Activated CD8-positive, alpha-beta memory T cell treated with anti-CD3 and anti-CD28 coated beads, Interleukin-2, amount 50 U/mL, for 24 hours (primary cell): ENCODE data around the gene JARID2.

Source experiments
- DNase-seq: peaks from one replicate; pipeline ENCODE4 v3.0.0-alpha.2; 2020; ENCODE audit errors: extremely low read depth

JARID2 gene

DNA sequence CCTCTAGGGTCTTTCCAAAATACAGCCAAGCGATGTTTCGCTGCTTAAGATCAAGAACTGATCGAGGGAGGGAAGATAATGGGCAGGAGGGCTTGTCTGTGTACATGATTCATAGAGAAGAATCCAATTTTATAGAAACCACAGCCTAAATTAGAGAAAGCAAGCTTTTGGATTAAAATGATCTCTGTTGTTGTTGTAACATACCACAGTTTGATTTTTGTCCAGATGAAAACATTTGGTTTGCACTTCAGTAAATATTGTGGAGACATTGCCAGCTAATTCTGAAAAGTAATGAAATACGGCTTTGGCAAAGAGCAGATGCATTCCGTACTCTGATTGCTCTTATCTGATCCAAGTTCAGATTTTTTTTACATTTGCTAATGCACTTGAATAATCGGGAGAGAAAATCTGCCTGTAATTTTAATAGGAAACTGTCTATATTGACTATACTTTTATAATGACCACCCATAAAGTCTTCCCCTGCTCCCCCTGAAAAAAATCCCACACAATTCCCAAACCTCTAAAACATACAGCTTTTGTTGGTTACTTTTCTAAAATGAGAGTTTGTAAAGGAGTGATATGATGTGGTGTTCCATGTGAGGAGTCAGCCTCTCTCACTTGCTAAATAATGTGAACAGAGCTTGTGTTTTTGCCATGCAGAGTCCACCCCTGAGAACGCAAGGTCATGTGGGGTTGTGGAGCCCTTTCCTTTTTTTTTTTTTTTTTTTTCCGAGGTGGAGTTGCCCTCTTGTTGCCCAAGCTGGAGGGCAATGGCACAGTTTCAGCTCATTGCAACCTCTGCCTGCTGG lies 217.1 kb downstream of the JARID2 start:
- DNase-seq, result no peak

DNA sequence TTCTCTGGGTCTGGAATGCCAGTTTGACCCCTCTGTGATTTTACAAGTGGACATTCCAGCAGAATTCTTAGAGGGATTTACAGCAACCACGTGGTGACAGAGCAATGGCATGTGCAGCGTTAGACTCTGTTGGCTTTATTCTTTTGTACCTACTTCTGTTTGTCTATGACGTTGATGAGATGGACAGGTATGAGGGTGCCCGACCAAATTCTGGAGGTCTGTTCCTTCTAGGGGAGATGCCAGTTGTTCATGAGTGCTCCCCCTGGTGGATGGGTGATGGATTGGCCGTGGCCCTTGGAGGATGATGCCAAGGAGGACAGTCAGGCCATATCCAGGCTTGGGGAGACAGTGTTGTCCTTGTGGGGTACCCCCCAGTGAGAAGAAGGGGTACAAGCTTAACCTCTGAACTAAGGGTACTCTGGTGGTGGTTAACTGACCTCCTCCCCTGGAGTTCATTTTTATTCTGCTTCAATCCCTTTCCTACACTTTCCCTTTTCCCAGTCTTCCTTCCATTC lies 218.4 kb downstream of the JARID2 start:
- peak; percentile 25 for DNase-seq

DNA sequence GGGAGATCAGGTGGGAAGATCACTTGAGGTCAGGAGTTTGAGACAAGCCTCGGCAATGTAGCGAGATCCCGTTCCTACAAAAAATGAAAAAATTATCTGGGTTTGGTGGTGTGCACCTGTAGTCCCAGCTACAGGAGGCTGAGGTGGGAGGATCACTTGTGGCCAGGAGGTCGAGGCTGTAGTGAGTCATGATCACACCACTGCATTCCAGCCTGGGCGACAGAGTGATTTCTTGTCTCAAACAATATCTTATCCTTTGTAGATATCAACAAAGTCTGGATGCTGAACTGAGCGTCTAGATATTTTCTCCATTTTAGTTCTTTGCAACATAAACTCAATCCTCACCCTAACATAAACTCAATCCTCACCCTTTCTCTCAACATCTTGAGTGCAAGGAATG lies 219.3 kb downstream of the JARID2 start:
- DNase-seq, result no peak

DNA sequence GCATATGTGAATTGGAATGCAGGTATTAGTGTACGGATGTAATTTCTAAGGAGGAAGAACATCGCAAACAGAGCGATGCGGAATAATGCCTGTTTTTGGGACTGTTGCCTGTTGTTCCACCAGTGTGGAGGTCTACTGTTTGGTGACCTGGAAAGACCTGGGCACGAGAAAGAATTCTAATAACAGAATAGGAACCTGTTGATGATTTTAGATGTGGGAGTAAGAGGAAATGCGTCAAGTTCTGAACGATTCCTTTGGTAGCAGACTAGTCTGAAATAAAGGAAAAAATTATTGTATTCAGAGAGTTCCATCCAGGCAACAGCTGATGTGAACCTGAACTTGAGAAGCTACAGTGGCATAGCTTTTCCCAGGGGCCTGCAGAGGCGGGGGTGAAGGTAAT lies 224.9 kb downstream of the JARID2 start:
- DNase-seq, result no peak

DNA sequence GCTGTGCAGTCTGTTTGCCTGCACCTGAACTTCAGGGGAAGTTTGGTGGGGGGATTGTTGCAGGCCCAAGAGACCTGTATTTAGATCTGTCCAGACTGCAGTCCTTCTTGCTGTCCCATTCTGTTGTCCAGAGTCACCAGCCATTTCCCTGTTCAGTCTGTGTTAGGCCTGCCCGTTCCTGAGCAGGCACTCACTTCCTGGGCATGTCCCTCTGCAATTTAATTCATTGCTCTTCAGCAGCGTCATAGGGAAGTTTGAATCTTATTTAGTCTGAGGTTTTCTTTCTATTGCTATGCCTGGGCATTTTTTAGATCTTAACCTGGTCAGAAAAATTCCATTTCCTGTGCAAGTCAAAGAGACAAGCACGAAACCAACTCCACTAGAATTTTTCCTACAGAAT lies 226.8 kb downstream of the JARID2 start:
- DNase-seq, result no peak

DNA sequence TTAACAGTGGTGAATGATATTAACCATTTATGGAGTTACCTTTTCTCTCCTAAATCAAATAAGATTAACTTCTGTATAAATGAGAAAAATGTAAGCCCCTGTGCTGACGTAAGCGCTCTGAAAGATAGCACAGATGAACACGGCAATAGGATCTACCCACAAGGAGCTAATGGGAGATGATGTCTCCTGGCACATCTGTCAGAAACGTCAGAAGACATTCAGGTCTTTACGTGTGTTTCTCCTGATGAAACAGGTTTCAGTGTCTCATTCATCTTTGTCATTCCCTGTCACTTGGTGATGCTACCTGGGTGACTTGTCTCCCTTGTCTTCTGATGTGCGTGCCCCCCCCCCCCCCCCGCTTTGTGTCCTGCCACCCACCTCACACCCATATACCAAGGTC lies 227.3 kb downstream of the JARID2 start:
- no peak for DNase-seq

DNA sequence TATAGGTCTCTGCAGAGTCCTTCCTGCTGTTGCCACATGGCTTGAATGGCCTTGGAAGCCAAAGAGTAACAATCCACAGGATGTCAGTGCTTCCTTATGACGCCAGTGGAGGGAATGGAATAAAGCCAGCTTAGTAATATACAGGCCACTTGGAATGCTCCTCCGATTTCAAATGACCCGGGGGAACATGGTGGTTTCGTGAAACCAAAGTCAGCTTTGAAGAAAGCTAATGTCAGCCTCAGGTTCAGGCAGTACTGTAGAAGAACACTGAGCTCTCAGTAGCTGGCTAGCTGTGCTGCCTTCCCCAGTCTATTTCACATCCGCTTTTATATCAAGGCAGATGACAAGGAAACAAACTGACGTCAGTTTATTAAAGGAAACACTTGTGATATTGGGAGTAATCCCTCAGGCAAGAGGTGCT lies 227.9 kb downstream of the JARID2 start:
- DNase-seq, result no peak

DNA sequence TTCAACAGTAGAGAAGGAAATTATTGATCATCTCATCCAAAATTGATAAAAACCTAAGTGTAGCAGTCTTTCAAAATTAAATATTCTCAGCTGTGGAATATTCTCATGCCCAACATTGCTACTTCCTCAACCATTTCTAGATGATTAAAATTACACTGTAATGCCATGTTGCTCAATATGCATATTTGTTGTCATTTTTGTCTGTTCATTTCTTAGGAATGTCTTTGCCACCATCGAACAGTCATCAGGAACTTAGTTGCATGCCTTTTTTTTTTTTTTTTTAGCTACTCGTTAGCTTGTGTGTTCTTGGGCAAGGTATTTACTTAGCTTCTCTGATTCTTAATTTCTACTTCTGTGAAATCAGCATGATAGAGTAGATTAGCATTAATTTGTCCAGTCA lies 228.3 kb downstream of the JARID2 start:
- DNase-seq, result no peak

DNA sequence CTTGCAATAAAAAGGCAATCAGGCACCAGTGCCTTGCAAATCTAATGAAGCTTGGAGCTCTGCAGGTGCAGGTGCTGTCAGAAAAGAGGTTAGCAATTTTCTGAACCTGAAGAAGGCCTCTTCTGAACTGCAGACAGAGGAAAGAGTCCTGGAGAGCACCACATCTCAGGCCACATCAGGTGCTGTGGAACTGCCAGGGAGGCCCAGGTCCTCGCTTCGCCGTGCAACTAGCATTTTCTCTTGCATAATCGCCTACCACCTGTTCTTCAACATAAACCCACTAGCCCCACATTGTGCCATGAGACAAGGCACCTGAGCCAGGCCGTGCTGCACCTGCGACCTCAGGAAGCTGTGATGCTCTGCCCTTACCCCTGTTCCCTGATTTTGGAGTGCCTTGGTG lies 229.4 kb downstream of the JARID2 start:
- no peak for DNase-seq

DNA sequence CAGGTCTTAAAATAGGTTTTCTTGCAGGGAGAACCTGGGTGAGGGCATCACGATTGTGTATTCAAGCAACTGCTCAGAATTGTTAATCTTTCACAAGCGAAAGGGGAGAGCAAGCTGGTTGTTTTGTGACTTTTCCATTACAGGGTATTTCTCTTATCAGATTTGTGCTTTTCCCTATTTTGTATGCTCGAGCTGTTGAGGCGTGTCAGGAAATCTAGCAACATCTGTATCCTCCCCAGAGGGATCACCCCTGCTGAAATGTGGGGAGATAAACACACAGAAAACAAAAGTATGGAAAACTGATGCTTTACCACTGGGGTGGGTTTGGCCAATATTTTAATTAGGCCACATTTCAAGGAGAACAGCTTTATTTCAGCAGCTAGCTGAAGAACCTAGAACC lies 230.0 kb downstream of the JARID2 start:
- DNase-seq, result no peak

DNA sequence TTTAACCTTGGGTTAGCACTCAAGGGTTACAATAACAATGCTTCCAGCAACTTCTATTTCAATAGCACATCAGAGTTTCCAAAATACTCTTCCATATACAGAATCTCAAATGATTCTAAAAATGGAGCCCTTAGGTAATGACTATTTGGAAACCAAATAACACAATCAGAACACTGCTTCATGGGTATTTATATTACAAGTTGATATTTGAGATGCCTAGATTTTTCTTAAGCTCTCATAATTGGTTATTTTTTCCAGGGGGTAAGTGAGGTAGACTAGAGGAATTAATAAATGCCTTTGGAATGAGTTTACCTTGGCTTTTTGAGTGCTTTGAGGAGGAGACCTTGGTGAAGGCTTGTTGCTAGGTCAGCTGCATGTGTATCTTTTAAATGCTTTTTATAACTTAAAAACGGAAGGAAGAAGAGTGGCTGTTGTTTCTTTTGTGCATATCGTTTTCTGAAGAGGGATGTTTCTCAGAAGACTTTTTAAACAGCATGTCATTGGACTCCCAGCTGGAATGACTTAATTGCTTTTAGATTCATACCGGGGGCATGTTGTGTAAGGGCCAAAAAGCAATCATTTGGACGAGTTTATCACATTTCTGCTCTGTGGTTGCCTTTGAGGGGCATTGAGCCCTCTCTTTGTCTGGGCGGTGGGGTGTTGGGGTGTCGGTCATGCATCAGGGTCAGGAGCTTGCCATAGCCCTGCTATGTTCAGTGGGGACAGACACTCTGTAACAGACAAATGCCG lies 230.9 kb downstream of the JARID2 start:
- DNase-seq, result no peak

DNA sequence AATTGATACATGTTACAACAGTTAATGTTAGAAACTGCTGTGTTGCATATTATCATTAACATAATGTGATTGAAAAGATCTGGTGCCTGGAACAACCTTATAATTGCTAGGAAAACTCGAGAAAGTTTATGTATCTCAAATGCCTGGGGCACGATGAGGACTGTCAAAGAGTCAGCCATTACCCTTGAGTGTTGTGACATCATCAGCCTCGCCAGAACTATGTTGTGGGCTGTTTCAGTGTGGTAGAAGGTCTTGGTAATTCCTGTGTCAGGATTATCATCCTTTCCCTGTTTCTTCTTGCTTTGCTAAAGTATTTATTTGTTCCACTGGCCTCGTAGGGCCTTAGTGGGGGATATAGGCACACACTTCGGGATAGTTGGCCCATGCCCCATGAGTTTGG lies 231.9 kb downstream of the JARID2 start:
- no peak for DNase-seq

DNA sequence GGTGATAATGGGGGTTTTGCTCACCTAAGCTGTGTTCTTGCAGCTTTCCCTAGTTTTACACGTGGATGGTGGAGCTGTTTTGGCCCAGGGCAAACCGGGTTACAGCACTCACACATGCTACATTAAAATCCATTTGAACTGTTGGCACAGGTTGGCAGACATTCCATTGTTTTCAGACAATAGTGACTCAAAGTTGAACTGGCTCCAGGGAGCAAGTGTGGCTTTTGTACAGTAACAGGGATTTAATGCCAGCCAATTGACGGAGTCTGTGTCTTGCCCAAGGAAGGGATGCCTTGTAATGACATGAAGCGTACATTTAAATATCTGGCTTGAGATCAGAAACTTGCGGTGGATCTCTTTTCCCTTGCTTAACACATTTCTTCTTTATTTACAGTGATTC lies 233.9 kb downstream of the JARID2 start:
- DNase-seq, result no peak

DNA sequence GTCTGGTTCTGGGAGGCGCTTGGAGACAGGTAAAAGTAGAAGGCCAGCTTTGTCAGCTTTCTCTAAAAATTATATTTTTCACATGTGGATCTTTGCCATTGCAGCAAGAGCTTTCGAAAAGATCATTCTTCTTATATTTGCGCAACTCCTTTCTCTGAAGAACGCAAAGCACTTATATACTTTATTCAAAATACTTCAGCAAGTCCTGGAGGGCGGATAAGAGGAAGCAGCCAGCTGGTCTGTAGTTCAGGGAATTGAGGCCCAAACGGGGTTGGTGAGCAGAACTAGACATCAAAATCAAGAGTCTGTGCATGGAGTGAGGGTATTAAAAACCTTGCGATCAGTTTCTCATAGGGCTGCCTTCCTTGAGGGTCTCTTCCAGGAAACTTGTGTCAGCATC lies 234.7 kb downstream of the JARID2 start:
- no peak for DNase-seq

DNA sequence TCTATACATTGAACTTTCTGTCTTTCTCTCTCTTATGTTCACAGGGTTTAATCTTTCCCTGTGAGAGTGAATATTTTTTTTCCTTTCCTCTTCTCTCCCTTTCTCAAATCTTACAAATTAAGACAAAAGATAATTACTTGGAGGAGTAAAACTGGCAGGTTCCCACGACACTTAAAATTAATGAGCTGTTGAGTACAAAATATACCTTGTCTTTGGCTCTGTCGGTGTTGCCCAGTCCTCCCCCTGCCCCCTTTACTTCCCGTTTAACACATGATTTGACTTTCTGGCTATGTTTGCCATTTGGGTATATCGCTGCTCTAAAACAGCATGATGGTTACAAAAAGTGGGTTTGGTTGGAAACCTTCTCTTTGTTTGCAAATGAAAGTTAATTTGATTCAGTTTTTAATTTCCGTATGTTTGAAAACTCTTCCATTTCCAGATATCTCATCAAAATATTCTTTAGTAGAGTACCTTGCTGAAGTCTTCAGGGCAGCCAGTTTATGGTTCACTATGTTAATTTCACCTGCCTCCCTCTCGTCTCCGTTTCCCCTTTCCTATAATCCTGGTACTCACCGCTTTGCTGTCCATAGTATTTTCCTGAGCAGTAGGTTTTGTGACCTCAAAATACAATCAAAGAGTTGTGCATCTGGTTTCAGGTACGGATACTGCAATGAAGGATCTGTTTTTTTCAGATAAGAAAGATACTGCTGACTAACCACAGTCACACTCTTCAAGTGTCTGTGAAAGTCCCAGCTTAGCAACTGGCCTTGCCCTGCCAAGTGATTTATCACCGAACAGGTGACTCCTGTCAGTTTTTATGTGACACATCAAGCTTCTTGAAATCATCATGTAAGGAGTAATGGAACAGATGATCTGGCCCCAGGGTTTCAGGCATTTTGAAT lies 235.8 kb downstream of the JARID2 start:
- DNase-seq, result no peak

DNA sequence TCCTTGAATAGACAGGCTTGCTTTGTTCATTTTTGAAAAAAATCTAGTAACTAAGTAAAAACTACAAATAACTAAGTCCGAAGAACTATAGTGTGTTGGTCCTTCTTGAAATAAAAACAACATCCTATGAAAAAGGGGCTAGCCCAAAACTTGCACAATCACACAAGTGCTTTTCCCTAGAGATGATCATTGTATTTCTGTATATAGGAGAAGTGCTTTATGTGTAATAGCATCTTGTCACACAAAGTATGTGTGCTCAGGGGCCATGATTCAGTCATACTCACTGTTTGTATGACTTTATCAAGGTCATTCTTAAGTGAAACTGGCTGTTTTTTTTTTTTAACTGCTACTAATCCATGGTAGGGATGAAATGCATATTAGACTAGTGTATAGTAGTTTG lies 237.2 kb downstream of the JARID2 start:
- no peak for DNase-seq

DNA sequence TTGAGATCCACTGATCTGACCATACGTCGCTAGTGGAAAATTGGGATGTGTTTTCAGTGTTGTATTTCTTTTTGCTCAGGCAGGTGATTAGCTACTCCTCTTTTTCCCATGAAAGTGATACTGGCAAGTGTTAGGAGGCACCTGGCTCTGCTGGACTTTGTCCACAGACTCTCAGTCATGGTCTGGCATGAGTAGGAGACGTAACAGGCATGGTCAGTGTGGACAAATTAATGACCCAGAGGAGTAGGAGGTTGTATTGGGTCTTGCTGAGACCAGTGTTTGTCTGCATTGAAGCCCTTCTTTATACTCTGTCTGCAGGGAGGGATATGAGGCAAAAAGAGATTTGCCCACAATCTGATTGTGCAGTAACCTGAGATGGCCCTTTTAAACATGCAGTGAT lies 238.3 kb downstream of the JARID2 start:
- no peak for DNase-seq

DNA sequence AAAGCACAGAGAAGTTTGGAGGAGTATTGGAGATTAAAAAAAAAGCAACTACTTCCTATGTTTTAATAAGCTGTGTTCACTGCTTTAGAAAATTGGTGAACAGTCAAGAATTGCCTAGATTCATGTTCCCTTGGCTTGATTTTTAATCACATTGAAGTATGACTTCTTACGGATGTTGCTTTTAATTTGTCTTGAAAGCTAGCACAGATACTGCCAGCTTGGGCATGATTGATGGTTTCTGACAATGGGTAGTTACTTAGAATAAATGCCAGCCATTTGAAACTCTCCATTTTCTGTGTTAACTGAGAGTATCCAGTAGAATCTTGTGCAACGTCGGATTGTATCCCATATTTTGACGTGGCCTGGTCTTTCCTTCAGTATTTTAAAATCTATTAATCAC lies 239.0 kb downstream of the JARID2 start:
- DNase-seq, result no peak

DNA sequence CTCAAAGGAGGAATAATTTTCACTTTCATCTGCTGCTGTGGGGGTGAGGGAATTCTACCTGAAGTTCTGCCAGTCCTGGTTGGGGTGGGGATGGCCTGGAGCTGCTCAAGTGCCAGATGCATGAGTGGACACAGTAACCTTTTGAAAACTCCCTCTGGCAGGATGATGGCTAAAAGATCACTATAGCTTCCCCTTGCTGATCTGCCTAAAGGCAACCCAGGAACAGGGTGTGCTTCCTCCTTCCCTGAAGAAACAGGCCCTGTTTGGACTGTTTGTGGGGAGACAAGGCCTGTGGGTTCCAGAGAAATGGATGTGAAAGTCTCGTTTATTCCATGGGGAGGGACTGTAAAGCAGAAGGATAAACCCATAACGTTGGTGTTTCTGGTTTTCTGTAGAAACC lies 240.1 kb downstream of the JARID2 start:
- no peak for DNase-seq

DNA sequence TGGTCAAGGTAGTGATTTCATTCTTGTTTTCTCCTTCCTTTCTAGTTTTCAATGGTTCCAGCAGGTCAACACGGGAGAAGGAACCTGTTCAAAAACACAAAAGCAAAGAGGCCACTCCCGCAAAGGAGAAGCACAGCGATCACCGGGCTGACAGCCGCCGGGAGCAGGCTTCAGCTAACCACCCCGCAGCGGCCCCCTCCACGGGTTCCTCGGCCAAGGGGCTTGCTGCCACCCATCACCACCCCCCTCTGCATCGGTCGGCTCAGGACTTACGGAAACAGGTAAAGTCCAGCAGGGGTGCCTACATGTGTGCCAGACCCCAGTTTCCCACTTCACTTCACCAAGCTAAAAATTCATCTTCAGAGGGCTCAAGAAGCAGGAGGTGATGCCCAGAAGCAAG lies 241.4 kb downstream of the JARID2 start:
- DNase-seq, result no peak

DNA sequence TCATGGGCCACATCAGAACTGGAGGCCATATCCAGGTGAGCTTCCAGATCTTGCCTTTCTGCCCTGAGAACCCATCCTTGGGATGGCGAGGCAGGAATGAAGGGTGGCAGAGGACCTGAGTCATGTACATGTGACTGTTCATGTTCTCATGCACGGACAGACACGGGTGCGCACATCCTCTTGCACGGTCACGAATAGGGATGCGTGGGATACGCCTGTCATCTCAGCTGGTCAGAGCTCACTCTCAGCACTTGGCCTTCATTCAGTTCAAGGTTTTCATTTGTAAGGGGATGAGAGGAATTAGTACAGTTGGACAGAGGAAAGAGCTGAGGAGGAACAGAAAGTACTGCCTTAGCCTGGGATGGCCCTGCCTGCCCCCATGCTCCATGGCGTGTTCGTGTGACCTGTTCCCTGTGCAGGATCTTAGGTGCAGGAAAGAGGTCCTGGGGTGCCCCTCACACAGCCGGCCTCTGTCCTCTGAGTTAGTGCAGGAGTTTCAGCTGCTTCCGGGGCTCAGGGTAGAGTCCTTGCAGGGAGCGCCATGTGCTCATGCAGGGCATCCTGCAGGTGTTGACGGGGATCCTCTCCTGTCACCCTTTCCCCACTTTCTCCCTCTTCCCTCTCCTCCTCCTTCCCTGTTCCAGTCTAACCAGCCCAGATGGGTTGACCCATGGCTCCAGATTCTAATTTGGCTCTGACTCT lies 243.5 kb downstream of the JARID2 start:
- no peak for DNase-seq
